Activated naive CD8-positive, alpha-beta T cell treated with anti-CD3 and anti-CD28 coated beads, Interleukin-2, amount 50 U/mL, for 16 hours (primary cell): Measurements from ENCODE around the gene UGT1A5.

Experiments
- DNase-seq: peaks from one replicate; pipeline ENCODE4 v3.0.0-alpha.2; 2020; ENCODE audit warnings: low read depth, low spot score

The UGT1A5 gene

GRCh38 chr2:233779722-233780121 lies 67.0 kb downstream of the UGT1A5 start:
- no peak for DNase-seq

- DNase-seq, result no peak
Measured at GRCh38 chr2:233780771-233781170, 68.1 kb downstream of the UGT1A5 start.

- DNase-seq, result no peak
Measured at GRCh38 chr2:233789554-233789953, 76.8 kb downstream of the UGT1A5 start.

- DNase-seq, result no peak
Measured at GRCh38 chr2:233791151-233791882, 78.6 kb downstream of the UGT1A5 start.

GRCh38 chr2:233791883-233792329 lies 79.2 kb downstream of the UGT1A5 start:
- DNase-seq, result no peak

GRCh38 chr2:233792720-233793119 lies 80.0 kb downstream of the UGT1A5 start:
- DNase-seq, result no peak

GRCh38 chr2:233793465-233794127 lies 80.9 kb downstream of the UGT1A5 start:
- no peak for DNase-seq

GRCh38 chr2:233794128-233794658 lies 81.5 kb downstream of the UGT1A5 start:
- no peak for DNase-seq

GRCh38 chr2:233795735-233796171 lies 83.0 kb downstream of the UGT1A5 start:
- DNase-seq, result no peak

- no peak for DNase-seq
Measured at GRCh38 chr2:233796254-233796653, 83.5 kb downstream of the UGT1A5 start.

- no peak for DNase-seq
Measured at GRCh38 chr2:233798335-233799086, 85.8 kb downstream of the UGT1A5 start.

GRCh38 chr2:233799087-233799665 lies 86.5 kb downstream of the UGT1A5 start:
- DNase-seq, result no peak

- DNase-seq, result no peak
Measured at GRCh38 chr2:233799716-233800115, 87.0 kb downstream of the UGT1A5 start.

GRCh38 chr2:233800208-233800607 lies 87.5 kb downstream of the UGT1A5 start:
- no peak for DNase-seq

- DNase-seq, result no peak
Measured at GRCh38 chr2:233801357-233802131, 88.8 kb downstream of the UGT1A5 start.

- DNase-seq, result no peak
Measured at GRCh38 chr2:233802132-233802815, 89.6 kb downstream of the UGT1A5 start.

- DNase-seq, result no peak
Measured at GRCh38 chr2:233803292-233803911, 90.7 kb downstream of the UGT1A5 start.

GRCh38 chr2:233803994-233804393 lies 91.3 kb downstream of the UGT1A5 start:
- no peak for DNase-seq

- no peak for DNase-seq
Measured at GRCh38 chr2:233807215-233807865, 94.6 kb downstream of the UGT1A5 start.
